Non-pigmented ciliary epithelial cell (primary cell): ENCODE measurements around the gene RAP1GAP2.
"Not testable (repeated sequence)": the region's sequence is repeated elsewhere in the genome, so short reads cannot be mapped to it uniquely, and the experiment has no call there.

Experiments used
- DNase-seq: peaks from one replicate; pipeline ENCODE4 v3.0.0-alpha.2; 2010; ENCODE audit warnings: low read depth

RAP1GAP2 gene

DNA sequence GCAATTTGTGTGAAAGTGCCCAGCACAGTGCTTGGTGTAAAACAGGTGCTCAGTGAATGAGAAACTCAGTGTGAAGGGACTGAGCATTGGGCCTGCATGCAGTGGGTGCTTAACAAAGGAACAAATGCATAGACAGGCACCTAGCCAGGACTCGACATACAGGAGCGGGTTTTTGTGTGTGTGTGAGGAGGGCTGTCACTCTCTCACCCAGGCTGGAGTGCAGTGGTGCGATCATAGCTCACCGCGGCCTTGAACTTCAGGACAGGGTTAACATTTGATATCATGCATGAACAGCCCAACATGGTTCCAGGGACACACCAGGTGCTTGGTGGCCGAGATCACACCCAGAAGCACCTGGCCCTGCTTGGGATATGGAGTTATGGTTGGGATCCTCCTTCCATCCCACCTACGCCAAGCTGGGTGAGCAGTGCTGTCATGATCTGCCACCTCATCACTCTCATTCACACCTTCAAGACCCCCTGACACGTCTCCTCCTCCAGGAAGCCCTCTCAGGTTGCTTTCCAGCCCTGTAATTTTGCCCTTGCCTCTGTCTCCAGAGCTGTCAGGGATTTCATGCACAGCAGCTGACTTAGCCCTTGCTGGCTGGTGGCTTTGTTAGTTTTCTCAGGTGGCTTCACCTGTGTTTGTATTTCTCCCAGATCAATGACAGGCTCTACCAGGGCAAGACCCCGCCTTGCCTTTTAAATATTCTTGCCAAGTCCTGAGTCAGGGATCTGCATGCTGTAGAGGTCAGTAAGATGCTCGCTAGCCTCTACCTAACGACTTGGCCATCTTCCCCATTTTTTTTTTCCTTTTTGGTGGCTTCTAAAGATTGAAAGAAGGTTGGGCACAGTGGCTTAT is 200.8 kb downstream of the RAP1GAP2 start:
- DNase-seq: no peak

GRCh38 chr17:2998469-2998901 is 202.2 kb downstream of the RAP1GAP2 start:
- not testable (repeated sequence) for DNase-seq

GRCh38 chr17:3002538-3003295 is 206.5 kb downstream of the RAP1GAP2 start:
- DNase-seq: no peak

DNA sequence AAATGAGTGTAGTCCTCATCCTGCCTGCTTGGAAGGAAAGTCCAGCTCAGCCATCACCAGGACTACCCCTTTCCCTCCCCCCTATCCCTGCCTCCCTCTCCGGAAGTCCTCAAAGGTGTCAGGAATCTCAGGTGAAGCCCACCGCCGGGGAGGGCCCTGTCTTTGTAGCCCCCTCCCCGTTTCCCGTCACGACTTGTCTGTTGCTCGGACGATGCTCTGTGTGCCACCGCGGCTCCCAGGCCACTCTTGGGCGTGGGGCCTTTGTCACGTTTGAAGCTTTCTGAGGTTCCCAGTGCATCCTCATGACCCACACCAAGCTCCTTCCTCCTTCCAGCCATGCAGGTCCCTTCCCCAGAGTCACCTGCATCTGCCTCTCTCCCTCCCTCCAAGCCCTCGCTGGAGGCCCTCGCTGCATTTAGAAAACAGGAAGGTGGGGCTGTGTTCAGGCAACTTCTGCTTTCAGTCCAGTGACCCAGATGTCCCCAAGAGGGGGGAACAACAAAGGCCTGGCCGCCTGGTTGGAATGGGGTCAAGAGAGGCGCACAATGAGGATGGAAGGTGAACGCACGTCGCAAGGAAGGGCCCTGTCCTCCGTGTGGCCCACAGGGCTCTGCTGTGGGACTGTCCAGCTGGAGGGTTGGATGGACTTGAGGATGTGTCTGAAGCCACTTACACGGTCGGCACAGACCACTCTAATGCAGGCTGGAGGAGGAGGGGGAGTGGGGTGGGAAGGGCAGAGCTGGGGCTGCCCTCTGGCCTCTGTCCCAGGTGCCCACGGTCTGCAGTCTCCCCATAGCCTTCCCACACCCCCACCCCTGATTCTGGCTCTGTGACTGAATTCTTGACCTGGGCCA is 207.3 kb downstream of the RAP1GAP2 start:
- DNase-seq: no peak

DNA sequence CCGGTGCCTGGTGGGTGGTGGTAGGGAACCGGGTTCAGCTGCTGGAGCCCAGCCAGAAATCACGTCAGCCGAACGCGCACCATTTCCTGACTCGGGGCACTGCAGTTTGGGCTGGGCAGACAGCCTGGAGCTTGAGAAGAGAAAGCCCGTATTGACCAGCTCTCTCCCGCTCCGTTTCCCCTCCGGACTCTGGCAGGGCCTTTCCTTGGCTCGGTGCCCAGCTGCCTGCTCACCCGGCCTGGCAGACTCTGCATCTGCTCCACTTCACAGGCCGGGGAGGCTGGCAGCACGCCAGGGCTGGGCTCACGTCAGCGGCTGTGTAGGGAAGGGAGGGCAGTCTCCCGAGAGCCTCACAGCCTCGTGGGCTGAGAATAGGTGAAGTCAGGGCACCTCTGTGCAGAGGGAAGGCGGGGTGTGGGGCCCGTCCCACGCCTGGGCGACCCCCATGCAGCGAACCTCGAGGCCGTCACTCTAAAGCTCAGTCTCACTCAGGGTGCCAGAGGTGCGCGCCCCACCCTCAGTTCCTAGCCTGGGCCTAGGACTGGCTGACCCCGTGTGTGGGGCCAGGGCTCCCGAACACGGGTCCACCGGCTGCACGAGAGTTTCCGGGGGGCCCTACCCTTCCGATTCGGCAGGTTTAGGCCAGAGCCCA is 208.0 kb downstream of the RAP1GAP2 start:
- peak; percentile 51 for DNase-seq

DNA sequence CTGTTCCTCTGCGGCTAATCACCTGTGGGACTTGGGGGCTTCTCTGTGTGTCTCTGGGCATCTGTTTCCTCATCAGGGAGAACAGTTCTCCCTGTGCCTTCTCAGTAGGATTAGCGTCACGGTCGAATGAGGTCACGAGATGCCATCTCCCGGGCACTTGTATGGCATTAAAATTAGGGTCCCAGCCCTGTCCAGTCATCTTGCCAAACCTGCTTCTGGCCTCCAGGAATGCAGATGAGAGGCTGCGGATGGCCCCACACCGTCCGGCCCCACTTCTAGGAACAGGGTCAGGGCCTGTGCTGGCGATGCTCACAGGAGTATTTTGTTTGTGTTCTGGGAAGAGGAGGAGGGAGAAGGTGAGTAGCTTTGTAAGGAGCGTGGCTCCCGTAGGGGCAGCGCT is 208.7 kb downstream of the RAP1GAP2 start:
- no peak for DNase-seq

DNA sequence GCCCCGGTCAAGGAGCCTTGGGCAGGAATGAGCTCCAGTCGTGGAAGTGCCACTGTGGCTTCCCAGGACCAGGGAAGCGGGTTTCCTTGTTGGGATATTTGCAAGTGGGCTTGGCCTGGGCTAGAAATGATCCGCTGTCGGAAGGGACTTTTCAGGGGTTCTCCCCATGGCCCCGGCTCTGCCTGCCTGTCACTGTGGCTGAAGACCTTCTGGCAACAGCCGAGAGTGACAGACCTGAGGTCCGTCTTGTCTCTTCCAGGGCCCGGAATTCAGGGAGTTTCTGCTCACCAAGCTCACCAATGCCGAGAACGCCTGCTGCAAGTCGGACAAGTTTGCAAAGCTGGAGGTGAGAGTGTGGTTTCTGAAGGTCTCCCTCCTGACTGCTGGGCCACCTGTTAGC is 209.5 kb downstream of the RAP1GAP2 start:
- DNase-seq: no peak

DNA sequence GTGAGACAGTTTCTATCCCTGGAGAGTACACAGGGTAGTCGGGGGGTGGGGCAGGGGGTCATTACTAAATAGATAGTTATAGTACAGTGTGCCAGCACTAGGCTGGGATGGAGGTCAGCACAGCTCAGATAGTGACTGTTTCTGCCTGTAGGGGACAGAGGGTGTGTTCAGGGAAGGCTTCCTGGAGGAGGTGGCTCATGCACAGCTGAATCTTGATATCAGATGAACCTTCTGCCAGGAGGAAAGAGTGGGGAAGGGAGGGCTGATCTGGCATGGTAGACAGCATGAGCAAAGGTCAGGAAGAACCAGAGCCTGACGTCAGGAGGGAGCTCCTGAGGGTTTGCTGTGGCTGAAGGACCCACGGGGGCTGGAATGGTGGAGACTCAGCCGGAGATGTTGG is 210.6 kb downstream of the RAP1GAP2 start:
- no peak for DNase-seq

DNA sequence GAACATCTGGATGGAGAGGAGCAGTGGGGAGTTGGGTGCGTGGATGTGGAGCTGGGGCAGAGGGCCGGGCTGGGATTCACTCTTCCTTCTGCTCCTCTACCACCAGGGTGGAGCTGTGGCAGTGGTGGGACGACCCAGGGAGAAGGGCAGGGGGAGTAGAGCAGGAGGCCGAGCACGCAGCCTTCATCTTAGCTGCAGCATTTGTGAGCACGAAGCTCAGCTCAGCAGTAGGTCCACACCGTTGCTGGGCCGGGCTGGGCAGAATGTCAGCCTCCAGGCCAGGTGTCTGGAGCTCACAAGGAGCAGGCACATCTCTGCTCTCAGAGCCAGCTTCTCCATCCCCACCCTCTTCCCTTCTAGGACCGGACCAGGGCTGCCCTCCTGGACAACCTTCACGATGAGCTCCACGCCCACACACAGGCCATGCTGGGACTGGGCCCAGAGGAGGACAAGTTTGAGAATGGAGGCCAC is 211.4 kb downstream of the RAP1GAP2 start:
- DNase-seq: no peak

DNA sequence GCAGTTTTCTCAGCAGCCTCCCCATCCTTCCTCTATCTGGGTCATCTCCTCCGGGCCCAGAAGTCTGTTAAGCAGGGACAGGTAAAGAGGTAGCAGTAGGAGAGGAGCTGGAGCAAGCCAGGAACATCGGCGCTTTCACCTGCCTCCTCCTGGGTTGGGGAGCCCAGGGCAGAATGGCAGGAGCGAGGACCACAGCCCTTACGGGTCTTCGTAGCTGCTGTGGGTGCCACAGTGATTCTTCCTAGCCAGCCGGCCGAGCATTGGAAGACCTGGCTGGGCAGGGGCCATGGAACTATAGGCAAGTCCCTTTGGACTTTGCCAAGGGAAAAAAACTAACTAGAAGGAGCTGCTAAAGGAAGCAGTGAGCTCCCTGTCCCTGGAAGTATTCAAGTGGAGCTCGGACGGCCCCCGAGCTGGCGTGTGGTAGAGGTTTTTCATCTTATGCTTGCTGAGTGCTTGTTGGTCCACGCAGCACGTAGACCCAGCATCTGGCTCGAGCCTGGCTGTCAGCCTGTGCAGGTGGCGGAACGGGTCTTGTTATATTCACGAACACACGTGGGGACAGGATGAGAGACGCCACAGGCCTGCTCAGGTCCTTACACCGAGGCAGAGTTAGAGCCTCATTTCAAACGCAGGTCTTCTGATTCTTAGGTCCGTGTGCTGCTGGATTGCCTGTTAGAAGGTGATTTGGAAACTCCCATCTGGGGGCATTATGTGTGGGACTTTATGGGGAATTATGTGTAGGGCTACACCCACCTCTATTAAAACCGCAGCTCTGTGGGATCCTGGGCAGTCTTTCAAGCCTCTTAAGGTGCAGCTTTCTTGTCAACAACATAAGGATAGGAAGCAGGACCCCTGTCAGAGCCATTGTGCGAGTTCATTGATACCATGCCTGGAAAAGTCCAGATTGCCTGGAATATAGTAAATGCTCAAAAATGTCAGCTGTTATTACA is 212.4 kb downstream of the RAP1GAP2 start:
- no peak for DNase-seq

DNA sequence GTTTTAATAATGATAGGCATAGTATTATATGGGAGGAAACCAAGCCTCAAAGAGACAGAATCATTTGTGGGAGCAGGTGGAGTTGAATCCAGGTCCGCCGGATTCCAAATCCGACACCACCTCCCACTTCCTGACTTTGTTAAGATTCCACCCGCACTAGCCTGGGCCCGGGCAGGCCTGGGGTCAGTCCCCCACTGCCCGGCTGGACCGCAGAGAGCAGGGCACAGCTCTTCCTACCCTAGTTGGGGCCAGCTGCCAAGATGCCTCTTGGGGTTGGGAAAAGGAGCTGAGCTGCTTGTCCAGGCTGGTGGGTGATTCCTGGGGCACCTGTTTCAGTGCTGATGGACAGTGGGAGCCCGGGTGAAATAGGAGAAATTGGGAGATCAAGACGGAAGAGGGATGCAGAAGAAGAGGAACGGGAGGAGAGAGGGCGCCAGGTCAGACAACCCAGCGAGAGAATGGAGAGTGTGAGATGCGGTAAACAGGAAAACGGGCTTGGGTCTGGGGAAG is 213.2 kb downstream of the RAP1GAP2 start:
- DNase-seq: no peak

DNA sequence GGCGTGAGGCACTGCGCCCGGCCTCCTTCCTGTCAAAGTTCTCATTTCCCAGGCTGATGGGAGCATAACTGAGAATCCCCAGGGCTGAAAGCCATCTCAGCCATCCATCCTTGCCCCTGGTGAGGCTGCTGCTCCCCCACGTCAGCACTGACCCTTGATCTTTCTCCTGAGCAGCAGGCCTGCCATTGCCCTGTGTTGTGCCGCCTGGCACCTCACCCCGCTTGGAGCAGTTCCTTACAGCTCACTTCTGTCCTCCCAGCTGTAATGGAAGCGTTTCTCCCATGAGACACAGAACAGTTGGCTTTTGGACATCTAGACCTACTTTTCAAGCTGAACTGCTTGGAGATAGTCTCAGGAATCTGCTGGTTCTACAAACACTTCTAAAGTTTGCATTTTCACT is 215.7 kb downstream of the RAP1GAP2 start:
- no peak for DNase-seq

GRCh38 chr17:3012926-3013581 is 216.8 kb downstream of the RAP1GAP2 start:
- no peak for DNase-seq

GRCh38 chr17:3015890-3016289 is 219.7 kb downstream of the RAP1GAP2 start:
- DNase-seq: no peak

- DNase-seq: no peak
Observed at GRCh38 chr17:3017936-3018335, 221.7 kb downstream of the RAP1GAP2 start.

DNA sequence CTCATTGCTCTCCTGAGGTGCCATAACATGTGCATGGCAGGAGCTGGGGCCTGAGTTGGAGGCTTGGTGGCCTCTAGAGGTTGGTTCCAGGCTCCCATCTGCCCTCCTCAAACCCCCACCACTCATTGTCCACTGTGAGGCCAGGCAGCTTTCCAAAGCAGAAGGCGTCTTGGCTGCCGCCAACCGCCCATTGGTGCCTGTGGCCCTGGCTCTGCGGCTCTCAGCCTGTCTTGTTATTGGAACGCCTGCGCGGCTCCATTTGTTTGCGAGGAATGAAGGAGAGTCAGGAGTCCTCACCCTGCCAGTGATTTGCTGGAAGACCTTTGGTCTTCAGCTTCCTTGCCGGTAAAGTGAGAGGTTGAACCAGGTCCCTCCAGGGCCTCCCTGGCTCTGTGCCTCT is 223.5 kb downstream of the RAP1GAP2 start:
- DNase-seq: no peak

DNA sequence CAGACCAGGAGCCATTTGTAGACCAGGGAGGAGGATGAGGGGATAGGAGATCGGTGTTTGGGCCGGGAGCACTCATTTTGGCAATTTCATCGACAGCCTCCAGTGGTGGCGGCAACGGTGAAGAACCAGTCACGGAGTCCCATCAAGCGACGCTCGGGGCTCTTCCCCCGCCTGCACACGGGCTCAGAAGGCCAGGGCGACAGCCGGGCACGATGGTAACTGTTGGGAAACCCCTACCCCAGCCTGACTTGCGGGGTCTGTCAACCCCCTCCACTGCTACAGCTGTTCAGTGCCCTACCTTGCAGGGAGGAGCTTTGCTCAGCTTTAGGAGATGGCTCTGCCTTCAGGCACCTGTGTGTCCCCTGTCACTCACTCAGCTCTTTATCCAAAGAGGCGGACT is 224.1 kb downstream of the RAP1GAP2 start:
- no peak for DNase-seq

- DNase-seq: no peak
Observed at GRCh38 chr17:3022197-3022596, 226.0 kb downstream of the RAP1GAP2 start.

GRCh38 chr17:3024346-3024745 is 228.1 kb downstream of the RAP1GAP2 start:
- no peak for DNase-seq
